GM18868 (cell line): ENCODE data around the gene HOMER1.

Source experiments
- ATAC-seq: cut with Tn5 transposase; IDR thresholded peaks from one replicate; pipeline ENCODE4 v1.9.1; 2021; ENCODE audit warnings: mild to moderate bottlenecking, moderate library complexity; ENCODE audit not compliant: unreplicated experiment

The HOMER1 gene

GRCh38 chr5:79513704-79514390 lies at the start of gene HOMER1:
Gene HOMER1, minus strand, starts transcription at chr5:79514134. Its CDS starts 1,360 bp downstream, at chr5:79512774.
- peak; percentile 62 for ATAC-seq

GRCh38 chr5:79563247-79563590 lies 49.3 kb upstream of the HOMER1 start:
- ATAC-seq, result no peak

- ATAC-seq, result no peak
These were observed 48.7 kb upstream of the HOMER1 start for GRCh38 chr5:79562351-79563246.

- peak; percentile 11 for ATAC-seq
These were observed 47.6 kb upstream of the HOMER1 start for GRCh38 chr5:79561525-79561893.

- peak; percentile 85 for ATAC-seq
These were observed 47.0 kb upstream of the HOMER1 start for GRCh38 chr5:79560771-79561524.

- ATAC-seq, result no peak
These were observed 41.5 kb upstream of the HOMER1 start for GRCh38 chr5:79555418-79555817.

- ATAC-seq, result no peak
These were observed 39.0 kb upstream of the HOMER1 start for GRCh38 chr5:79552984-79553383.

GRCh38 chr5:79547982-79548381 lies 34.0 kb upstream of the HOMER1 start:
- no peak for ATAC-seq

- ATAC-seq, result no peak
These were observed 33.5 kb upstream of the HOMER1 start for GRCh38 chr5:79547429-79547822.

GRCh38 chr5:79546782-79547428 lies 33.0 kb upstream of the HOMER1 start:
- no peak for ATAC-seq

GRCh38 chr5:79544131-79544530 lies 30.2 kb upstream of the HOMER1 start:
- no peak for ATAC-seq

- no peak for ATAC-seq
These were observed 27.0 kb upstream of the HOMER1 start for GRCh38 chr5:79540939-79541338.

GRCh38 chr5:79536193-79536906 lies 22.4 kb upstream of the HOMER1 start:
- no peak for ATAC-seq

GRCh38 chr5:79535477-79536192 lies 21.7 kb upstream of the HOMER1 start:
- no peak for ATAC-seq

- no peak for ATAC-seq
These were observed 15.2 kb upstream of the HOMER1 start for GRCh38 chr5:79529110-79529509.

GRCh38 chr5:79527431-79527830 lies 13.5 kb upstream of the HOMER1 start:
- ATAC-seq, result no peak

- ATAC-seq, result no peak
These were observed 13.0 kb upstream of the HOMER1 start for GRCh38 chr5:79526928-79527327.

GRCh38 chr5:79526493-79526892 lies 12.6 kb upstream of the HOMER1 start:
- no peak for ATAC-seq

GRCh38 chr5:79521156-79521555 lies 7.2 kb upstream of the HOMER1 start:
- no peak for ATAC-seq

- no peak for ATAC-seq
These were observed 4.8 kb upstream of the HOMER1 start for GRCh38 chr5:79518718-79519117.
